H1 (cell line): ENCODE results near the gene L3MBTL1. TPM values are rescaled to one million over a fixed set of nuclear protein-coding genes. Genes with fewer than 3 reads are reported as not detected.

ENCODE experiments used
- CTCF ChIA-PET: fragments of 300-600 bp; sonication (Branson Sonifier 250); formaldehyde crosslinking; loops from one replicate; lab custom pipeline; 2021; ENCODE audit not compliant: partially characterized antibody; lab: Charles Lee
- POLR2A ChIA-PET: fragments of 300-600 bp; sonication (Branson Sonifier 250); formaldehyde crosslinking; loops from one replicate; lab custom pipeline; 2021; ENCODE audit warnings: inconsistent platforms; ENCODE audit not compliant: partially characterized antibody; lab: Charles Lee
- DNase-seq, 2 experiments: peaks; one replicate each; pipeline versions ENCODE4 v3.0.0 to v3.0.0-alpha.2; 2010 to 2022; ENCODE audit warnings: low spot score in 2 of 2, low read depth in 1 of 2, mixed read lengths in 1 of 2
- FAIRE-seq: peaks from 2 replicates; lab custom pipeline; 2011; peaks lifted over from hg19 to GRCh38; lab: Jason Lieb, UNC
- H2AFZ ChIP-seq: 2 replicates; pipeline ENCODE4 v1.8.1; 2012; ENCODE audit warnings: low read length, inconsistent platforms
- H2AK5ac ChIP-seq: 2 replicates; pipeline ENCODE4 v1.6.1; 2013; ENCODE audit warnings: low read depth, low read length
- H2BK120ac ChIP-seq: replicated peaks from 2 replicates; pipeline ENCODE3; 2013; ENCODE audit warnings: low read depth, low read length, inconsistent platforms
- H2BK12ac ChIP-seq: 2 replicates; pipeline ENCODE4 v1.6.1; 2013; ENCODE audit warnings: low read depth, low read length
- H2BK15ac ChIP-seq: 2 replicates; pipeline ENCODE4 v1.6.1; 2013; ENCODE audit warnings: low read length
- H2BK20ac ChIP-seq: 2 replicates; pipeline ENCODE4 v1.6.1; 2013; ENCODE audit warnings: low read length
- H2BK5ac ChIP-seq: 2 replicates; pipeline ENCODE4 v1.6.1; 2013; ENCODE audit warnings: low read depth, low read length
- H3K14ac ChIP-seq: 2 replicates; pipeline ENCODE4 v1.6.1; 2013; ENCODE audit warnings: inconsistent platforms; ENCODE audit not compliant: insufficient read length
- H3K18ac ChIP-seq: 2 replicates; pipeline ENCODE4 v1.6.1; 2013; ENCODE audit warnings: low read length; ENCODE audit errors: extremely low read depth
- H3K23ac ChIP-seq: 2 replicates; pipeline ENCODE4 v1.6.1; 2013; ENCODE audit warnings: inconsistent platforms; ENCODE audit not compliant: insufficient read length
- H3K23me2 ChIP-seq: 2 replicates; pipeline ENCODE4 v1.6.1; 2013; ENCODE audit warnings: low read depth, low read length
- H3K27ac ChIP-seq: 2 replicates; pipeline ENCODE4 v1.6.1; 2011; ENCODE audit warnings: low read depth, low read length, inconsistent platforms
- H3K27me3 ChIP-seq, 4 experiments: replicated peaks in 1 of 4; 1 replicate in 1 of 4; 2 replicates in 3 of 4; pipeline versions ENCODE4 v1.6.1 to v1.8.1; 2011 to 2013; ENCODE audit warnings: low read length in 3 of 4, mild to moderate bottlenecking in 3 of 4, inconsistent platforms in 2 of 4, mixed read lengths in 2 of 4, moderate library complexity in 1 of 4; ENCODE audit not compliant: control insufficient read depth in 3 of 4, insufficient read depth in 3 of 4; ENCODE audit errors: extremely low read depth in 1 of 4
- H3K36me3 ChIP-seq, 4 experiments: 2 replicates each; pipeline versions ENCODE4 v1.6.1 to v1.8.1; 2011 to 2013; ENCODE audit warnings: mild to moderate bottlenecking in 4 of 4, low read length in 3 of 4, moderate library complexity in 2 of 4, control low read depth in 1 of 4, inconsistent platforms in 1 of 4; ENCODE audit not compliant: insufficient read depth in 4 of 4, control insufficient read depth in 2 of 4
- H3K4ac ChIP-seq: replicated peaks from 2 replicates; pipeline ENCODE3; 2013; ENCODE audit warnings: low read length, low read depth, mixed read lengths, inconsistent platforms; ENCODE audit not compliant: insufficient read length
- H3K4me1 ChIP-seq, 4 experiments: replicated peaks in 1 of 4; 1 replicate in 1 of 4; 2 replicates in 3 of 4; pipeline versions ENCODE4 v1.6.1 to v1.8.1; 2011 to 2013; ENCODE audit warnings: low read length in 3 of 4, inconsistent platforms in 2 of 4, mixed read lengths in 1 of 4; ENCODE audit not compliant: insufficient read depth in 4 of 4, control insufficient read depth in 3 of 4
- H3K4me2 ChIP-seq, 2 experiments: 2 replicates each; pipeline versions ENCODE4 v1.6.1 to v1.8.1; 2011 to 2013; ENCODE audit warnings: low read depth in 2 of 2, low read length in 2 of 2, control low read depth in 1 of 2, inconsistent platforms in 1 of 2, mild to moderate bottlenecking in 1 of 2; ENCODE audit not compliant: insufficient read depth in 1 of 2
- H3K4me3 ChIP-seq, 4 experiments: fragments of 200-600, 300-600 bp in 1 of 4; sonication (generic), shearing (Covaris generic), sonication (Bioruptor Twin) in 1 of 4; 2 replicates each; pipeline versions ENCODE4 v1.5.1 to v1.8.1; 2011 to 2016; ENCODE audit warnings: low read length in 4 of 4, low read depth in 3 of 4, control low read depth in 2 of 4, inconsistent platforms in 2 of 4, mild to moderate bottlenecking in 2 of 4, mixed read lengths in 1 of 4, moderate library complexity in 1 of 4; ENCODE audit not compliant: insufficient read depth in 2 of 4; ENCODE audit errors: extremely low read depth in 1 of 4
- H3K56ac ChIP-seq: replicated peaks from 2 replicates; pipeline ENCODE3; 2013; ENCODE audit warnings: low read depth, mild to moderate bottlenecking, mixed read lengths, low read length, inconsistent platforms; ENCODE audit not compliant: insufficient read length
- H3K79me1 ChIP-seq: 2 replicates; pipeline ENCODE4 v1.6.1; 2013; ENCODE audit warnings: low read depth, low read length, control low read depth
- H3K79me2 ChIP-seq, 2 experiments: 2 replicates each; pipeline versions ENCODE4 v1.6.1 to v1.8.1; 2012 to 2013; ENCODE audit warnings: low read length in 2 of 2, mild to moderate bottlenecking in 2 of 2, inconsistent platforms in 1 of 2; ENCODE audit not compliant: insufficient read depth in 2 of 2, control insufficient read depth in 1 of 2
- H3K9ac ChIP-seq, 4 experiments: replicated peaks in 1 of 4; 1 replicate in 1 of 4; 2 replicates in 3 of 4; pipeline versions ENCODE4 v1.6.1 to v1.8.1; 2011 to 2013; ENCODE audit warnings: low read depth in 3 of 4, low read length in 3 of 4, control low read depth in 2 of 4, mild to moderate bottlenecking in 2 of 4, moderate library complexity in 2 of 4, inconsistent platforms in 1 of 4; ENCODE audit errors: extremely low read depth in 1 of 4
- H3K9me3 ChIP-seq, 2 experiments: 2 replicates each; pipeline versions ENCODE4 v1.6.1 to v1.8.1; 2012 to 2013; ENCODE audit warnings: mild to moderate bottlenecking in 2 of 2, moderate library complexity in 2 of 2, control low read depth in 1 of 2, inconsistent platforms in 1 of 2, low read depth in 1 of 2, low read length in 1 of 2, mixed read lengths in 1 of 2; ENCODE audit not compliant: insufficient read depth in 2 of 2
- H4K20me1 ChIP-seq, 2 experiments: replicated peaks in 1 of 2; 2 replicates each; pipeline versions ENCODE3 to v1.8.1; 2011 to 2013; ENCODE audit warnings: inconsistent platforms in 2 of 2, low read length in 2 of 2, mild to moderate bottlenecking in 1 of 2; ENCODE audit not compliant: insufficient read depth in 2 of 2, control insufficient read depth in 1 of 2
- H4K5ac ChIP-seq: 2 replicates; pipeline ENCODE4 v1.6.1; 2013; ENCODE audit warnings: low read length, low read depth, mixed read lengths, inconsistent platforms; ENCODE audit not compliant: insufficient read length
- H4K8ac ChIP-seq: 2 replicates; pipeline ENCODE4 v1.8.0; 2013; ENCODE audit warnings: mild to moderate bottlenecking, moderate library complexity, low read length, inconsistent platforms; ENCODE audit not compliant: insufficient read depth; ENCODE audit errors: extremely low read depth
- H4K91ac ChIP-seq: replicated peaks from 2 replicates; pipeline ENCODE3; 2013; ENCODE audit warnings: low read length, mixed read lengths, inconsistent platforms; ENCODE audit not compliant: insufficient read length
- BCL11A ChIP-seq, 2 experiments: IDR thresholded peaks; one replicate each; pipeline ENCODE4 v1.6.1; 2011; ENCODE audit warnings: low read depth in 2 of 2, low read length in 2 of 2, mild to moderate bottlenecking in 2 of 2
- CBX5 ChIP-seq: fragments of 300-800, 300-1000 bp; sonication (generic); IDR thresholded peaks from 2 replicates; pipeline ENCODE4 v1.7.1; 2016; ENCODE audit warnings: antibody characterized with exemption, low read length, low read depth
- CEBPB ChIP-seq: IDR thresholded peaks from 2 replicates; pipeline ENCODE4 v1.6.1; 2012; ENCODE audit warnings: low read depth, low read length
- JUND ChIP-seq: IDR thresholded peaks from 2 replicates; pipeline ENCODE4 v1.6.1; 2011; ENCODE audit warnings: mild to moderate bottlenecking, improper control_type of control experiment, low read length
- KDM5A ChIP-seq: fragments of 200-600 bp; IDR thresholded peaks from 2 replicates; pipeline ENCODE4 v1.7.1; 2012; ENCODE audit warnings: mild to moderate bottlenecking, low read length, inconsistent platforms, mixed read lengths
- NRF1 ChIP-seq: IDR thresholded peaks from 2 replicates; pipeline ENCODE4 v1.6.1; 2011; ENCODE audit warnings: mild to moderate bottlenecking, low read depth, low read length, improper control_type of control experiment
- POU5F1 ChIP-seq: IDR thresholded peaks from 2 replicates; pipeline ENCODE4 v1.6.1; 2011; ENCODE audit warnings: low read depth, mild to moderate bottlenecking, low read length, moderate library complexity
- RXRA ChIP-seq: IDR thresholded peaks from 2 replicates; pipeline ENCODE4 v1.6.1; 2011; ENCODE audit warnings: low read depth, mild to moderate bottlenecking, low read length, moderate library complexity; ENCODE audit not compliant: insufficient read depth
- SIX5 ChIP-seq: IDR thresholded peaks from 2 replicates; pipeline ENCODE4 v1.6.1; 2011; ENCODE audit warnings: mild to moderate bottlenecking, low read depth, low read length
- SP4 ChIP-seq: IDR thresholded peaks from 2 replicates; pipeline ENCODE4 v1.6.1; 2012; ENCODE audit warnings: low read length, inconsistent platforms
- SUZ12 ChIP-seq: fragments of 200-600 bp; sonication (generic); IDR thresholded peaks from 2 replicates; pipeline ENCODE4 v1.6.1; 2012; ENCODE audit warnings: mild to moderate bottlenecking, inconsistent platforms, low read length, moderate library complexity, mixed read lengths
- TAF1 ChIP-seq: IDR thresholded peaks from 2 replicates; pipeline ENCODE4 v1.6.1; 2011; ENCODE audit warnings: mild to moderate bottlenecking, low read depth, low read length
- TBP ChIP-seq: IDR thresholded peaks from 2 replicates; pipeline ENCODE4 v1.6.1; 2011; ENCODE audit warnings: low read depth, low read length, improper control_type of control experiment
- USF2 ChIP-seq: IDR thresholded peaks from 2 replicates; pipeline ENCODE4 v1.6.1; 2011; ENCODE audit warnings: low read length, improper control_type of control experiment
- WGBS, 2 experiments: shearing (Covaris generic) in 1 of 2; methylation state at CpG; one replicate each; pipeline versions ENCODE4 v1.1.6 to v1.1.7; 2013 to 2015; ENCODE audit warnings: low lambda C conversion rate in 2 of 2, mixed read lengths in 2 of 2, inconsistent platforms in 1 of 2, low coverage in 1 of 2, missing lambda C conversion rate in 1 of 2; ENCODE audit not compliant: insufficient replicate concordance in 2 of 2, insufficient coverage in 1 of 2, insufficient read length in 1 of 2; ENCODE audit errors: extremely low coverage in 1 of 2, missing lambda C conversion rate in 1 of 2; 5-methylcytosine and 5-hydroxymethylcytosine counted together
- polyA plus RNA-seq, 7 experiments: library from polyadenylated mRNA; depleted of rRNA in 3 of 7; stranded (reverse) in 5 of 7; unstranded in 2 of 7; fragments of >200 nt in 5 of 7; fragments of 200-250 nt in 2 of 7; gene quantifications; 1 replicate in 5 of 7; 2 replicates in 1 of 7; 4 replicates in 1 of 7; pipeline versions ENCODE4 v1.2.1 to v1.2.3, GENCODE V29; 2011 to 2013; ENCODE audit warnings: missing spikeins in 2 of 7, mixed read lengths in 2 of 7
- total RNA-seq: library from RNA; stranded (reverse); fragmentation: NEBNext Ultra II Directional; extraction: Animal tissue kit (Norgen Biotek cat#: 25700); gene quantifications from 2 replicates; pipeline ENCODE4 v1.2.1, GENCODE V29; 2021

The L3MBTL1 gene
- total and polyA plus RNA-seq, 2 of the 8 experiments (the other 6 are each of a cell fraction or from before 2014, with no cell fraction given) = 11.9 to 17.0 TPM

GRCh38 chr20:43495388-43495787, 12.1 kb upstream of the L3MBTL1 start:
- H3K14ac ChIP-seq = no peak overlapping the region
- H3K9ac ChIP-seq = no peak overlapping the region
- 59% methylated on average over 2 of the region's 2 CpGs; no CpG with 5 or more reads in 1 of the 2 experiments for WGBS, 2 experiments
- no peak overlapping the region for H2BK20ac ChIP-seq
- H2AK5ac ChIP-seq = no peak overlapping the region
- no peak overlapping the region for H3K56ac ChIP-seq
- H2AFZ ChIP-seq = no peak overlapping the region
- H4K20me1 ChIP-seq = no peaks in the 10 kb centered on the region
- H3K79me2 ChIP-seq = no peaks in the 10 kb centered on the region
- H3K9me3 ChIP-seq = no peaks in the 10 kb centered on the region
- H2BK12ac ChIP-seq = no peak overlapping the region
- H3K79me1 ChIP-seq = no peaks in the 10 kb centered on the region
- H2BK15ac ChIP-seq = no peak overlapping the region
- DNase-seq = no peak
- H4K91ac ChIP-seq = no peak overlapping the region
- no peak overlapping the region for H3K4me3 ChIP-seq
- H3K23me2 ChIP-seq = no peaks in the 10 kb centered on the region
- no peak overlapping the region for H3K4me2 ChIP-seq
- POLR2A ChIA-PET = interaction anchor here (0.9 to 1.2 kb wide), 3 partner anchors 12 to 37 kb away, joined by 3 read pairs; partner anchors contain the start of gene L3MBTL1
- no peak overlapping the region for H3K23ac ChIP-seq
- H2BK120ac ChIP-seq = no peak overlapping the region
- H3K4ac ChIP-seq = no peak overlapping the region
- H4K5ac ChIP-seq = no peak overlapping the region
- no peak overlapping the region for H3K18ac ChIP-seq
- no peak overlapping the region for H3K27ac ChIP-seq
- no peaks in the 10 kb centered on the region for H3K4me1 ChIP-seq
- no peak overlapping the region for H4K8ac ChIP-seq
- no peaks in the 10 kb centered on the region for H3K27me3 ChIP-seq
- no peaks in the 10 kb centered on the region for H3K36me3 ChIP-seq
- CTCF ChIA-PET = no interaction called here
- H2BK5ac ChIP-seq = no peak overlapping the region
- no peak for FAIRE-seq
- TF ChIP-seq TBP (no peak), BCL11A (IDR thresholded peaks at IDR 0.05; ENCODE audit: low read depth in 2 of 2, low read length in 2 of 2) (no peak), USF2 (no peak), TAF1 (no peak), POU5F1 (no peak), RXRA (no peak), NRF1 (no peak), CBX5 (no peak), CEBPB (no peak), SIX5 (no peak), SUZ12 (no peak), JUND (no peak), KDM5A (no peak), SP4 (no peak)
